Retinal pigment epithelial cell (primary cell): ENCODE data around the gene TOM1L2.
A peak's percentile ranks its signal among the peaks of the same experiment; 100 is the strongest.

Source experiments
- DNase-seq: peaks from one replicate; pipeline ENCODE4 v3.0.0-alpha.2; 2010; ENCODE audit warnings: low read depth
- H3K4me3 ChIP-seq: 2 replicates; pipeline ENCODE4 v1.5.1; 2011; ENCODE audit warnings: mild to moderate bottlenecking, low read length, control low read depth, moderate library complexity
- CTCF ChIP-seq: conservative IDR thresholded peaks from 2 replicates; pipeline ENCODE4 v1.5.1; 2011; ENCODE audit warnings: low read depth, low read length, control low read depth, inconsistent platforms

TOM1L2 gene

GRCh38 chr17:17924857-17925250 lies 47.3 kb downstream of the TOM1L2 start:
- no peak for DNase-seq
- TF ChIP-seq CTCF = no peak
- no peak overlapping the region for H3K4me3 ChIP-seq

- DNase-seq = no peak
- TF ChIP-seq CTCF = no peak
- no peak overlapping the region for H3K4me3 ChIP-seq
Observed at GRCh38 chr17:17924131-17924856, 47.9 kb downstream of the TOM1L2 start.

GRCh38 chr17:17922070-17922614 lies 50.1 kb downstream of the TOM1L2 start:
- DNase-seq = no peak
- no peak for TF ChIP-seq CTCF
- no peak overlapping the region for H3K4me3 ChIP-seq

- DNase-seq = peak; percentile 82
- no peak for TF ChIP-seq CTCF
- H3K4me3 ChIP-seq = no peak overlapping the region
Observed at GRCh38 chr17:17921192-17922069, 50.8 kb downstream of the TOM1L2 start.

- peak; percentile 91 for TF ChIP-seq CTCF
- DNase-seq = peak; percentile 37
- no peak overlapping the region for H3K4me3 ChIP-seq
Observed at GRCh38 chr17:17919169-17920107, 52.8 kb downstream of the TOM1L2 start.

- no peak for TF ChIP-seq CTCF
- H3K4me3 ChIP-seq = no peak overlapping the region
- DNase-seq = no peak
Observed at GRCh38 chr17:17917394-17917793, 54.8 kb downstream of the TOM1L2 start.
